Smooth muscle cell (in vitro differentiated cells): ENCODE measurements around the gene AMFR. TPM values are rescaled to one million over a fixed set of nuclear protein-coding genes. Genes with fewer than 3 reads are reported as not detected.

Experiments used
- DNase-seq: peaks from one replicate; lab custom pipeline; 2025; ENCODE audit not compliant: unreplicated experiment; lab: John Stamatoyannopoulos, UW
- H2AFZ ChIP-seq: fragments of 200-600 bp; sonication (generic); 2 replicates; pipeline ENCODE4 v1.6.0; 2016; ENCODE audit warnings: antibody characterized with exemption, low read depth, mild to moderate bottlenecking
- H3F3A ChIP-seq: fragments of 200-600 bp; sonication (generic); 2 replicates; pipeline ENCODE4 v1.6.0; 2017; ENCODE audit warnings: antibody characterized with exemption, low read depth
- H3K27ac ChIP-seq: fragments of 200-600 bp; sonication (generic); 2 replicates; pipeline ENCODE4 v1.5.1; 2016; ENCODE audit warnings: low read depth, mild to moderate bottlenecking
- H3K27me3 ChIP-seq: fragments of 200-600 bp; sonication (generic); 2 replicates; pipeline ENCODE4 v1.6.1; 2016; ENCODE audit warnings: low read depth, mild to moderate bottlenecking
- H3K36me3 ChIP-seq: fragments of 200-600 bp; sonication (generic); 2 replicates; pipeline ENCODE4 v1.5.1; 2016; ENCODE audit warnings: low read depth
- H3K4me1 ChIP-seq: fragments of 200-600 bp; sonication (generic); 2 replicates; pipeline ENCODE4 v1.5.1; 2016; ENCODE audit warnings: low read depth
- H3K4me2 ChIP-seq: fragments of 200-600 bp; sonication (generic); 2 replicates; pipeline ENCODE4 v1.6.0; 2016; ENCODE audit warnings: mild to moderate bottlenecking
- H3K4me3 ChIP-seq: fragments of 200-600 bp; sonication (generic); 2 replicates; pipeline ENCODE4 v1.5.1; 2016; ENCODE audit warnings: mild to moderate bottlenecking
- H3K79me2 ChIP-seq: fragments of 200-600 bp; sonication (generic); 2 replicates; pipeline ENCODE4 v1.6.0; 2016; ENCODE audit warnings: low read depth, mild to moderate bottlenecking
- H3K9ac ChIP-seq: fragments of 200-600 bp; sonication (generic); 2 replicates; pipeline ENCODE4 v1.6.0; 2016; ENCODE audit warnings: low read depth
- H3K9me3 ChIP-seq: fragments of 200-600 bp; sonication (generic); replicated peaks from 2 replicates; pipeline ENCODE4 v1.5.1; 2016; ENCODE audit warnings: low read depth
- H4K20me1 ChIP-seq: fragments of 200-600 bp; sonication (generic); 2 replicates; pipeline ENCODE4 v1.6.0; 2016; ENCODE audit warnings: low read depth
- WGBS: methylation state at CpG from one replicate; pipeline ENCODE4 v1.1.7; 2016; ENCODE audit warnings: low lambda C conversion rate; 5-methylcytosine and 5-hydroxymethylcytosine counted together
- polyA plus RNA-seq: library from polyadenylated mRNA; unstranded; fragments of >200 nt; fragmentation: Nextera tagmentation; extraction: Ambion mirVana; gene quantifications from 2 replicates; pipeline ENCODE4 v1.2.1, GENCODE V29; 2016
- total RNA-seq: library from RNA; depleted of rRNA; stranded (reverse); fragments of >200 nt; gene quantifications from 2 replicates; pipeline ENCODE4 v1.2.3, GENCODE V29; 2014
- TF ChIP-seq, protein P1 (sequence below): fragments of 200-600 bp; sonication (generic); IDR thresholded peaks from 2 replicates; pipeline ENCODE4 v1.5.1; 2017; ENCODE audit warnings: borderline replicate concordance, mild to moderate bottlenecking, antibody characterized with exemption; ENCODE audit not compliant: insufficient read depth, poor library complexity, severe bottlenecking

Gene AMFR
- total and polyA plus RNA-seq, 2 experiments from 2014 or later, result 45.2 to 76.6 TPM

- Histone ChIP-seq H3K4me3 (no peak overlapping the region), H3K4me2 (no peak overlapping the region), H3F3A (no peaks in the 10 kb centered on the region), H2AFZ (no peak overlapping the region), H3K4me1 (no peaks in the 10 kb centered on the region), H3K79me2 (no peaks in the 10 kb centered on the region), H3K36me3 (no peaks in the 10 kb centered on the region), H3K9me3 (no peaks in the 10 kb centered on the region), H4K20me1 (no peaks in the 10 kb centered on the region), H3K9ac (no peak overlapping the region), H3K27ac (no peak overlapping the region), H3K27me3 (no peaks in the 10 kb centered on the region)
- whole genome bisulfite sequencing, result 94% methylated on average over 22 of the region's 22 CpGs
- DNase-seq, result no peak
- TF ChIP-seq, protein P1, sequence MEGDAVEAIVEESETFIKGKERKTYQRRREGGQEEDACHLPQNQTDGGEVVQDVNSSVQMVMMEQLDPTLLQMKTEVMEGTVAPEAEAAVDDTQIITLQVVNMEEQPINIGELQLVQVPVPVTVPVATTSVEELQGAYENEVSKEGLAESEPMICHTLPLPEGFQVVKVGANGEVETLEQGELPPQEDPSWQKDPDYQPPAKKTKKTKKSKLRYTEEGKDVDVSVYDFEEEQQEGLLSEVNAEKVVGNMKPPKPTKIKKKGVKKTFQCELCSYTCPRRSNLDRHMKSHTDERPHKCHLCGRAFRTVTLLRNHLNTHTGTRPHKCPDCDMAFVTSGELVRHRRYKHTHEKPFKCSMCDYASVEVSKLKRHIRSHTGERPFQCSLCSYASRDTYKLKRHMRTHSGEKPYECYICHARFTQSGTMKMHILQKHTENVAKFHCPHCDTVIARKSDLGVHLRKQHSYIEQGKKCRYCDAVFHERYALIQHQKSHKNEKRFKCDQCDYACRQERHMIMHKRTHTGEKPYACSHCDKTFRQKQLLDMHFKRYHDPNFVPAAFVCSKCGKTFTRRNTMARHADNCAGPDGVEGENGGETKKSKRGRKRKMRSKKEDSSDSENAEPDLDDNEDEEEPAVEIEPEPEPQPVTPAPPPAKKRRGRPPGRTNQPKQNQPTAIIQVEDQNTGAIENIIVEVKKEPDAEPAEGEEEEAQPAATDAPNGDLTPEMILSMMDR, result no peak
Measured at GRCh38 chr16:56328276-56329022, 96.9 kb downstream of the AMFR start.

GRCh38 chr16:56327929-56328258, 97.5 kb downstream of the AMFR start:
- no peak overlapping the region for H3K4me3 ChIP-seq
- no peaks in the 10 kb centered on the region for H3F3A ChIP-seq
- H3K36me3 ChIP-seq, result no peaks in the 10 kb centered on the region
- no peak overlapping the region for H2AFZ ChIP-seq
- H3K9me3 ChIP-seq, result no peaks in the 10 kb centered on the region
- 87% methylated on average over 6 of the region's 6 CpGs for WGBS
- TF ChIP-seq, protein P1, result no peak
- no peaks in the 10 kb centered on the region for H3K4me1 ChIP-seq
- H3K27ac ChIP-seq, result no peak overlapping the region
- DNase-seq, result no peak
- H3K9ac ChIP-seq, result no peak overlapping the region
- no peak overlapping the region for H3K4me2 ChIP-seq
- H3K27me3 ChIP-seq, result no peaks in the 10 kb centered on the region
- H4K20me1 ChIP-seq, result no peaks in the 10 kb centered on the region
- no peaks in the 10 kb centered on the region for H3K79me2 ChIP-seq

DNA sequence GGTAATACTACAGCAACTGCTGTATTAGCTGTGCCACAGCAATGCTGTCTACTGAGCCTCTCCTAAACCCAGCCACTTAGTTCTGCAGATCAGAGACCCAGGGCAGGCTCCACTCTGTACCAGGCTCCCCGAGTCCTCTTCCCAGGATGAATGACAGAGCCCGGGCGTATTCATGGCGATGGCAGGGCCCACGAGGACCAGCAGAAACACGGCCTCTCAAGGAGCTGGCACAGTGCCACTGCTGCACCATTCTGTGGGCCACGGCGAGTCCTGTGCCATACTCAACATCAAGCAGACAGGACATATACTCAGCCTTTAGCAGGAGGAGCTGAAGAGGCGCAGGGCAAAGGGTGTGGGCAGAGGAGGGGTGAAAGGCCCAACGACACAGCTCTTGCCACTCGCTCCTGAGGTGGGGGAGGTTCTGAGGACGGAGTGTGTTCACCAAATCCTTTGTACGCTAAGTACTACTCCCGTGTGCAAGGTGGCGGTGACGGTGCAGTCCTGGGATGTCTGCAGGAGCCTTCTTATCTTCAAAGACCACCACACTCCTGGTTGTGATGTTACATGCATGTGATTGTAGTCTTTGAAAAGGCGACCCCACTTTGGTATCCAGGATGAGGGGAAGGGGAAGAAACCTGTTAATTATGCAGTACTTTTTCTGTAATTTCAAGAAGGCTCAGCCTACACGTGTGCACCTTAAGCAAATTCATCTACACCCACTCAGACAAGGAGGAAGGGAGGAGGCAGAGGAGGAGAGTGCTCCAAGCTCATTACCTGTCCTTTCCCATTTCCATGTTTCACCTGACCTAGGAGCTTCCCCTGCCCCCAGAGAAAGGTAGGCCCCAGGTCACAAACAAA, 98.0 kb downstream of the AMFR start:
- Histone ChIP-seq H3K4me2 (no peak overlapping the region), H2AFZ (no peak overlapping the region), H4K20me1 (no peaks in the 10 kb centered on the region), H3K4me3 (no peak overlapping the region), H3K27me3 (no peaks in the 10 kb centered on the region), H3K4me1 (no peaks in the 10 kb centered on the region), H3K79me2 (no peaks in the 10 kb centered on the region), H3K9ac (no peak overlapping the region), H3F3A (no peaks in the 10 kb centered on the region), H3K36me3 (no peaks in the 10 kb centered on the region), H3K27ac (no peak overlapping the region), H3K9me3 (no peaks in the 10 kb centered on the region)
- no peak for DNase-seq
- 95% methylated on average over 18 of the region's 18 CpGs for WGBS
- TF ChIP-seq, protein P1, result no peak

DNA sequence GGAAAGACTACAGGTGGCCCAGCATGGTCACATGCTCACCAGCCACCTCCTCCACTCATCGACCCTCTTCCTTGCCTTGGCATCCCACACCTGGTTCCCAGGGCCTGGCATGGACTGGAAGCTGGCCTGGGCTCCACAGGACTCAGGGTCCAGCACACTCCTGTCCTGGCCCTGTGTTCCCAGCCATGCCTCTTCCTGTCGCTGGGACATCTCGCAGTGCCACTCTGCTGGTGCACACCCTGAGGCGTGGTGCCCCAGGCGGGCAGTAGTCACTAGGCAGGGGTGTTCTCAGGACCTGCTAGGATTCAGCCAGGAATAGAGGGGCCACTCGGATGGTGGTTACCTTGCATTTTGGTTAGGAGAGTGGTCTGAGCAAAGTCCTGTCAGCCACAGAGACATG, 99.4 kb downstream of the AMFR start:
- no peaks in the 10 kb centered on the region for H3K79me2 ChIP-seq
- H3K27me3 ChIP-seq, result no peaks in the 10 kb centered on the region
- no peak overlapping the region for H3K4me3 ChIP-seq
- WGBS, result 95% methylated on average over 6 of the region's 6 CpGs
- DNase-seq, result no peak
- H3K36me3 ChIP-seq, result no peaks in the 10 kb centered on the region
- no peaks in the 10 kb centered on the region for H3K4me1 ChIP-seq
- no peak overlapping the region for H3K27ac ChIP-seq
- no peak overlapping the region for H3K9ac ChIP-seq
- no peak overlapping the region for H2AFZ ChIP-seq
- no peak overlapping the region for H3K4me2 ChIP-seq
- no peaks in the 10 kb centered on the region for H4K20me1 ChIP-seq
- no peaks in the 10 kb centered on the region for H3K9me3 ChIP-seq
- H3F3A ChIP-seq, result no peaks in the 10 kb centered on the region
- TF ChIP-seq, protein P1, result no peak
